ENCODE data around the gene METRNL. TPM values are rescaled to one million over a fixed set of nuclear protein-coding genes. Genes with fewer than 3 reads are reported as not detected.

The METRNL gene
- total RNA-seq, 2 donors from 2014 or later, result 141 to 180 TPM

DNA sequence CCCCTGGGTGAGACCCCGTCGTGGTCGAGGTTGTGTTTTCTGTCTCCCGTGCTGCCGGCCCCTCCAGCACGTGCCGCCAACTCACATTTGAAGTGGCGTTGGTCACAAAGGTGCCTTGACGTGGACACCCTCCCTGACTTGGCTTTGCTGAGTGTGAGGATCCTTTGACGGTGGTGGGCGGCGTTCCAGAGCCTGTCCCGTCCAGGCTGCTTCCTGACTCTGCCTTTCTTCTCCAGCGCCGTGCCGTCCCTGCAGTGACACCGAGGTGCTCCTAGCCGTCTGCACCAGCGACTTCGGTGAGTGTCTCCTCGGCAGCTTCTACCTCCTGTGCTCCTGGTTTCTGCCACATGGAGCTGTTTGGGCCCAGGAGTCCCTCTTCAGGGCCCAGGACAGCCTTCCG lies 13.5 kb downstream of the METRNL start:
- TF ChIP-seq, protein P1, sequence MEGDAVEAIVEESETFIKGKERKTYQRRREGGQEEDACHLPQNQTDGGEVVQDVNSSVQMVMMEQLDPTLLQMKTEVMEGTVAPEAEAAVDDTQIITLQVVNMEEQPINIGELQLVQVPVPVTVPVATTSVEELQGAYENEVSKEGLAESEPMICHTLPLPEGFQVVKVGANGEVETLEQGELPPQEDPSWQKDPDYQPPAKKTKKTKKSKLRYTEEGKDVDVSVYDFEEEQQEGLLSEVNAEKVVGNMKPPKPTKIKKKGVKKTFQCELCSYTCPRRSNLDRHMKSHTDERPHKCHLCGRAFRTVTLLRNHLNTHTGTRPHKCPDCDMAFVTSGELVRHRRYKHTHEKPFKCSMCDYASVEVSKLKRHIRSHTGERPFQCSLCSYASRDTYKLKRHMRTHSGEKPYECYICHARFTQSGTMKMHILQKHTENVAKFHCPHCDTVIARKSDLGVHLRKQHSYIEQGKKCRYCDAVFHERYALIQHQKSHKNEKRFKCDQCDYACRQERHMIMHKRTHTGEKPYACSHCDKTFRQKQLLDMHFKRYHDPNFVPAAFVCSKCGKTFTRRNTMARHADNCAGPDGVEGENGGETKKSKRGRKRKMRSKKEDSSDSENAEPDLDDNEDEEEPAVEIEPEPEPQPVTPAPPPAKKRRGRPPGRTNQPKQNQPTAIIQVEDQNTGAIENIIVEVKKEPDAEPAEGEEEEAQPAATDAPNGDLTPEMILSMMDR (IDR thresholded peaks at IDR 0.05), result no peak
- no peaks in the 10 kb centered on the region for H3K27me3 ChIP-seq (replicated peaks; ENCODE audit: insufficient read depth)
- no peak for ATAC-seq (ENCODE audit: insufficient number of reproducible peaks, low FRiP score, low read depth)
- H3K4me1 ChIP-seq (ENCODE audit: control insufficient read depth in 1 of 2, low read depth in 2 of 2), result peaks cover 37 to 65% of the 10 kb centered on the region in 2 donors
- H3K4me3 ChIP-seq, result no peak overlapping the region
- no peaks in the 10 kb centered on the region for H3K9me3 ChIP-seq
- peaks cover 43% of the 10 kb centered on the region for H3K36me3 ChIP-seq
- DNase-seq (ENCODE audit: low spot score), result no peak
- H3K27ac ChIP-seq, result peak overlapping the region; percentile 39 to 75

DNA sequence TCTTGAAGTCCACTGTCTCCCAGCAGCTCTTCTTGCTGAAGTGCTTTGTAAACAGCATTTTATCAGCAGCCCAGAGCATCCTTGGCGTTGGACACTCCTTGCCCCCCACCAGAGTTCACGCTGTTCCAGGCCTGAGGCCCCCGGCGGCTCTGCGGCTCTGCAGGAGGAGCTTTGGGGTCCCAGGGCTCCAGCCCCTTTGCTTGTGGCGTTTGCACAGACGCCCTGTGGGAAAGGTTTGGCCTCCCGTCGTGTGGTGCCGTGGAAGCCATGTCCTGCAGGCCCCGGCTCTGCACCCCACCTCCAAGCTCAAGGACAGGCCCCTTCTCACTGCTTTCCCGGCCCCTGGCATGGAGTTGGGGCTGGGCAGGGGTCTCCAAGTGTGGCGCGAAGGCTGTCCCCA lies 14.1 kb downstream of the METRNL start:
- H3K36me3 ChIP-seq, result peaks cover 39% of the 10 kb centered on the region
- H3K9me3 ChIP-seq, result no peaks in the 10 kb centered on the region
- ATAC-seq (ENCODE audit: insufficient number of reproducible peaks, low FRiP score, low read depth), result no peak
- no peak overlapping the region for H3K4me3 ChIP-seq
- TF ChIP-seq, protein P1 (IDR thresholded peaks at IDR 0.05), result no peak
- DNase-seq (ENCODE audit: low spot score), result no peak
- H3K4me1 ChIP-seq (ENCODE audit: control insufficient read depth in 1 of 2, low read depth in 2 of 2), result peaks cover 37 to 65% of the 10 kb centered on the region in 2 donors
- no peaks in the 10 kb centered on the region for H3K27me3 ChIP-seq (replicated peaks; ENCODE audit: insufficient read depth)
- H3K27ac ChIP-seq, result peak overlapping the region; percentile 39 to 75

DNA sequence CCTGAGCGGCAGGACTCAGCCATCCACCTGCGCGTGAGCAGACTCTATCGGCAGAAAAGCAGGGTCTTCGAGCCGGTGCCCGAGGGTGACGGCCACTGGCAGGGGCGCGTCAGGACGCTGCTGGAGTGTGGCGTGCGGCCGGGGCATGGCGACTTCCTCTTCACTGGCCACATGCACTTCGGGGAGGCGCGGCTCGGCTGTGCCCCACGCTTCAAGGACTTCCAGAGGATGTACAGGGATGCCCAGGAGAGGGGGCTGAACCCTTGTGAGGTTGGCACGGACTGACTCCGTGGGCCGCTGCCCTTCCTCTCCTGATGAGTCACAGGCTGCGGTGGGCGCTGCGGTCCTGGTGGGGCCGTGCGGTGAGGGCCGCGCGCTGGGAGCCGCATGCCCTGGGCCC lies 14.9 kb downstream of the METRNL start:
- DNase-seq (ENCODE audit: low spot score) (no peak), ATAC-seq (ENCODE audit: insufficient number of reproducible peaks, low FRiP score, low read depth) (no peak)
- H3K36me3 ChIP-seq, result peaks cover 39% of the 10 kb centered on the region
- no peak overlapping the region for H3K4me3 ChIP-seq
- TF ChIP-seq, protein P1 (IDR thresholded peaks at IDR 0.05), result no peak
- H3K27ac ChIP-seq, result no peak overlapping the region
- peaks cover 40 to 66% of the 10 kb centered on the region in 2 donors for H3K4me1 ChIP-seq (ENCODE audit: control insufficient read depth in 1 of 2, low read depth in 2 of 2)
- H3K9me3 ChIP-seq, result no peaks in the 10 kb centered on the region
- H3K27me3 ChIP-seq (replicated peaks; ENCODE audit: insufficient read depth), result no peaks in the 10 kb centered on the region

DNA sequence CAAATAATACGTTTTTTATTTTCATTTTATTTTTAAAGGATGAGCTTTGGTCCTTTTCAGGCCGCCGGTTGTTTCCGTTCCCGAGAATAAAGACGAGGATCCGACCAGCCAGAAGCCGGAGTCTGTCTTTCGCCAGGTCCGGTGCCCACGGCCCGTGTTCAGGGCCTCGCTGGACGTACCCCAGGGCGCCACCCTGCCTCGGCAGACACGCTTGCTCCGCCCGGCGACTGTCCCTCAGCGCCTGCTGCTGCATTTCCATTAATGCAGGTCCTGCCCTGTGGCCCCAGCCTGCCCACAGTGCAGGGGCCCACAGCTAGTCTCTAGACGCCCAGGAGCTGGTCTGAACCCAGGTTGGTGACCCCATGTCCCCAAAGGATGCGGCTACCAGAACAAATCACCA lies 15.6 kb downstream of the METRNL start:
- H3K4me3 ChIP-seq, result no peak overlapping the region
- no peaks in the 10 kb centered on the region for H3K27me3 ChIP-seq (replicated peaks; ENCODE audit: insufficient read depth)
- ATAC-seq (ENCODE audit: insufficient number of reproducible peaks, low FRiP score, low read depth) (no peak), DNase-seq (ENCODE audit: low spot score) (no peak)
- H3K4me1 ChIP-seq (ENCODE audit: control insufficient read depth in 1 of 2, low read depth in 2 of 2), result peaks cover 40 to 67% of the 10 kb centered on the region in 2 donors
- no peaks in the 10 kb centered on the region for H3K9me3 ChIP-seq
- H3K27ac ChIP-seq, result no peak overlapping the region
- peaks cover 39% of the 10 kb centered on the region for H3K36me3 ChIP-seq
- TF ChIP-seq, protein P1 (IDR thresholded peaks at IDR 0.05), result no peak

DNA sequence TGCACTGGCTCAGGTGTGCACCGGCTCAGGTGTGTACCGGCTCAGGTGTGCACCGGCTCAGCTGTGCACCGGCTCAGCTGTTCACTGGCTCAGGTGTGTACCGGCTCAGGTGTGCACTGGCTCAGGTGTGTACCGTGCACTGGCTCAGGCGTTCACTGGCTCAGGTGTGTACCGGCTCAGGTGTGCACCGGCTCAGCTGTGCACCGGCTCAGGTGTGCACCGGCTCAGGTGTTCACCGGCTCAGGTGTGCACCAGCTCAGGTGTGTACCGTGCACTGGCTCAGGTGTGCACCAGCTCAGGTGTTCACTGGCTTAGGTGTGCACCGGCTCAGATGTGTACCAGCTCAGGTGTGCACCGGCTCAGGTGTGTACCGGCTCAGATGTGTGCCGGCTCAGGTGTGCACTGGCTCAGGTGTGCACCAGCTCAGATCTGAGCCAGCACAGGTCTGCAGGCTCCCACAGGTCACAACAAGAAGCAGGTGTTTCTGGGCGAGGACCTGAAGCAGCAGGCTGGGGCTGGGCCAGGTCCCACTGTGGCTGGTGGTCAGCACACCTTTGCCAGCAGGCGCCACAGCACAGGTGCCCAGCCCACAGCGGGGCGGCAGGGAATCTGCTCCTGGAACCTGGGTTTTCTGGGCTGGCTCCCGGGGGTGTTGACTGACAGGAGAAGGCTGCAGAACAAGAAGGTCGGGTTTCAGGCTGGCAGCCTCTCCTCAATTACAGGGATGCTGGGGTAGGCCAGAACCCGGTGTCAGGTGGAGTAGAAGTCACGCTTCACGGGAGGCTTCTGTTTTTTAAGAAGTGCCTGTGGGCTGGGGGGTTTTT lies 17.2 kb downstream of the METRNL start:
- Histone ChIP-seq H3K9me3 (no peaks in the 10 kb centered on the region), H3K4me3 (no peak overlapping the region), H3K27ac (peak overlapping the region in 1 of 2 donors; percentile 42), H3K27me3 (replicated peaks; ENCODE audit: insufficient read depth) (no peaks in the 10 kb centered on the region), H3K36me3 (peaks cover 39% of the 10 kb centered on the region), H3K4me1 (ENCODE audit: control insufficient read depth in 1 of 2, low read depth in 2 of 2) (peaks cover 37 to 68% of the 10 kb centered on the region in 2 donors)
- TF ChIP-seq, protein P1 (IDR thresholded peaks at IDR 0.05), result no peak
- ATAC-seq (ENCODE audit: insufficient number of reproducible peaks, low FRiP score, low read depth) (no peak), DNase-seq (ENCODE audit: low spot score) (no peak)

All from thoracic aorta (tissue), 2 donors.